Hypothalamus (tissue), 51 donors: ENCODE results near the gene ZNF780B.
"Not testable (repeated sequence)": the region's sequence is repeated elsewhere in the genome, so short reads cannot be mapped to it uniquely, and the experiment has no call there.

Experiments
- DNase-seq, 51 donors: peaks; one replicate each; lab custom pipeline; 2025; lab: John Stamatoyannopoulos, UW

The ZNF780B gene

DNA sequence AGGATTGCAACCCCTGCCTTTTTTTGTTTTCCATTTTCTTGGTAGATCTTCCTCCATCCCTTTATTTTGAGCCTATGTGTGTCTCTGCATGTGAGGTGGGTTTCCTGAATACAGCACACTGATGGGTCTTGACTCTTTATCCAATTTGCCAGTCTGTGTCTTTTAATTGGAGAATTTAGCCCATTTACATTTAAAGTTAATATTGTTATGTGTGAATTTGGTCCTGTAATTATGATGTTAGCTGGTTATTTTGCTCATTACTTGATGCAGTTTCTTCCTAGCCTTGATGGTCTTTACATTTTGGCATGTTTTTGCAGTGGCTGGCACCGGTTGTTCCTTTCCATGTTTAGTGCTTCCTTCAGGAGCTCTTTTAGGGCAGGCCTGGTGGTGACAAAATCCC, 14.3 kb downstream of the ZNF780B start:
- not testable (repeated sequence) for DNase-seq

DNA sequence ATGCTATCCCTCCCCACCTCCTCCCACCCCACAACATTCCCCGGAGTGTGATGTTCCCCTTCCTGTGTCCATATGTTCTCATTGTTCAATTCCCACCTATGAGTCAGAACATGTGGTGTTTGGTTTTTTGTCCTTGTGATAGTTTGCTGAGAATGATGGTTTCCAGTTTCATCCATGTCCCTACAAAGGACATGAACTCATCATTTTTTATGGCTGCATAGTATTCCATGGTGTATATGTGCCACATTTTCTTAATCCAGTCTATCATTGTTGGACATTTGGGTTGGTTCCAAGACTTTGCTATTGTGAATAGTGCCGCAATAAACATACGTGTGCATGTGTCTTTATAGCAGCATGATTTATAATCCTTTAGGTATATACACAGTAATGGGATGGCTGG, 18.0 kb downstream of the ZNF780B start:
- not testable (repeated sequence) for DNase-seq

- no peak for DNase-seq
Measured at GRCh38 chr19:40035996-40036395, 20.0 kb downstream of the ZNF780B start.

- no peak for DNase-seq
Measured at GRCh38 chr19:40033989-40034560, 22.0 kb downstream of the ZNF780B start.

GRCh38 chr19:40026597-40026970, 29.4 kb downstream of the ZNF780B start:
- no peak for DNase-seq

- no peak for DNase-seq
Measured at GRCh38 chr19:40025938-40026596, 30.0 kb downstream of the ZNF780B start.

DNA sequence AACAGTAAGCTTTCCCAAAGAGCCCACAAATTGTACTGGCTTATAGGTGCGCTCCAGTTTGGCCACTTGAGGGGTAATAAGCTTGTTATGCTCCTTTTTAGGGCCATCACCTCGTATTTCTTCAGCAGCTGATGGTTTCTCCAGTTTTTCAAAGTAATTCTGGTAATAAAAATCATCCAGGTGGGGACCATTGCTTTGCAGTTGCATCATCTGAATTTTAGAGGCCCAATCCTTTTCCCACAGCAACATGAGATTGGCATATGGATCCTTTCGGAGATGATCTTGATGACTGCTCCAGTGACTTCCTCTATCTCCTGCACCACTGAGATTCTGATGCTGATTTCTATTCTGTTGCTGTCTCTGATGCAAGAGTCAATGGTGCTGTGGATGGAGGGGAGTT, 32.1 kb downstream of the ZNF780B start:
- no peak for DNase-seq

- DNase-seq: no peak
Measured at GRCh38 chr19:40013991-40014390, 42.0 kb downstream of the ZNF780B start.

- DNase-seq: no peak
Measured at GRCh38 chr19:40009674-40010073, 46.4 kb downstream of the ZNF780B start.

- DNase-seq: no peak
Measured at GRCh38 chr19:40006273-40006691, 49.7 kb downstream of the ZNF780B start.

DNA sequence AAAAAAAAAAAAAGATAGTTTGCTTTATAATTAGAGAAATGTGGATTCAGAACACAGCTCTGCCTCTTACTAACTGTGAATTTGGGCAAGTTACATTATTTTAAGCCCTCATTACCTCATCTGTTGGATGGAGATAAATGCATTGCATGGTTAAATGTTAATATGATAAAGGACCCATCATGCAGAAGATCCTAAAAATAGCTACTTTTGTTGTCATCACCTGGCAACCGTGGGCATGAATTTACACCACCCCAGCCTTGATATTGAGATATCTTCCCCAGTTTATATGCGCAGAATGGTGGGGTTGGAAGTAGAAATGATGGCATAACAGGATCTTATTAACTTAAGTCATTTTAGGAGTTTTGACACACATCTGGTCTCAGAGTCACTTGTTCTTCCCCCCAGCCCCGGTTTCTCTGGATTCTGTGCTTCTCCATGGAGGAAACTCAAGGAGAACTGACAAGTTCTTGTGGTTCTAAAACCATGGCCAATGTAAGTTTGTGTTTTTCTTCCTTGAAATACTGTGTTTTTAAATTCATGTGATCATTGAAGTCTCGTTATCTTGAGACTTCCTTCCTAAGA, 50.2 kb downstream of the ZNF780B start:
- no peak for DNase-seq

GRCh38 chr19:39998501-39998900, 57.5 kb downstream of the ZNF780B start:
- no peak for DNase-seq

GRCh38 chr19:39997638-39998216, 58.3 kb downstream of the ZNF780B start:
- DNase-seq: no peak

GRCh38 chr19:39996811-39997637, 59.0 kb downstream of the ZNF780B start, which contains the start of gene ZNF546:
ZNF546 (plus strand) TSS chr19:39997060; CDS start chr19:39998327, 1,267 bp downstream.
- DNase-seq: peak; percentile 57 to 94 (median 84)

GRCh38 chr19:39996218-39996810, 59.7 kb downstream of the ZNF780B start:
- DNase-seq: peak in 11 of 51 donors; percentile 4 to 70 (median 35)

DNA sequence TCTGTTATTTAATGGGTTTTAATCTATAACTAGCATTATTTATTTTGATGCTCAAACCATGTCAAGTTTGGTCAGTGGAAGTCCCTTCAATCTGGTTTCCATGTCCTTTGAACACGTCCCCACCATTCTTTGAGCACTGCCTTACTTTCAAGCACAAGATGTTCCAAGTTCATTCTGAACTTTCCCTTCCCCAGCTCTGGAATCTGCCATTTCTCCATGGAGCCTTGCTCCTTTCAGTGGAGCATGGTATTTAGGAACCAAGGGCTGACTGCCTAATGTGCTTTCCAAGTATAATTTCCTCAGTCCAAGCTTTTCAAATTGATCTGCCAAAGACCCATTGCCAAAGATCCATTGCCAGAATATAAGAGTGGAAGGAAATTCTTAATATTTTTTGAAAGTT, 60.2 kb downstream of the ZNF780B start:
- no peak for DNase-seq

GRCh38 chr19:39994361-39994760, 61.7 kb downstream of the ZNF780B start:
- no peak for DNase-seq

DNA sequence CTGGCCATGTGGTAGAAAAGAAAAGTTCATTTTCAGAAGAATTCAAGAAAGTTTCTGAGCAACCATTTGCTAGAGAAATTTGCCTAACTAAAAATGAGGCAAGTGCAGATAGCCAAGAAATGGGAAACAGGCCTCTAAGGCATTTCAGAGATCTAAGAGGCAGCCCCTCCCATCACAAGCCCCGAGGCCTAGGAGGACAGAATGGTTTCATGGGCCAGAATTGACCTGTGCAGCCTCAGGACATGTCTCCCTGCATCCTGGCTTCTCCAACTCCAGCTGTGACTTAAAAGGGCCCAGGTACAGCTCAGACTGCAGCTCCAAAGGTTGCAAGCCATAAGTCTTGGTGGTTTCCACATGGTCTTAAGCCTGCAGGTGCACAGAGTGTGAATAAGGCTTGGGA, 62.4 kb downstream of the ZNF780B start:
- no peak for DNase-seq

DNA sequence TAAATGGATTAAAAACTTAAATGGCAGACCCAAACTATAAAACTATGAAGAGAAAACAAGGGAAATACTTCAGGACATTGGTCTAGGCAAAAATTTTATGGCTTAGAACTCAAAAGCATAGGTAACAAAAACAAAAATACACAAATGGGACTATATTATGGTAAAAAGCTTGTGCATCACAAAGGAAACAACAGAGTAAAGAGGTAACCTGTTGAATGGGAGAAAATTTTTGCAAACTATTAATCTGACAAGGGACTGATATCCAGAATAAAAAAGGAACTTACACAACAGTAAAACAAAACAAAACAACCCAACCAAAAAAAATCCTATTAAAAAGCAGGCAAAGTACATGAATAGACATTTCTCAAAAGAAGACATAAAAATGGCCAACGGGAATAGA, 68.4 kb downstream of the ZNF780B start:
- no peak for DNase-seq

- DNase-seq: no peak
Measured at GRCh38 chr19:39987167-39987566, 68.9 kb downstream of the ZNF780B start.

GRCh38 chr19:39986643-39987042, 69.4 kb downstream of the ZNF780B start:
- no peak for DNase-seq
